HS-5 (cell line): Measurements from ENCODE around the gene GAPDH.
"Not testable (repeated sequence)": the region's sequence is repeated elsewhere in the genome, so short reads cannot be mapped to it uniquely, and the experiment has no call there.

Experiments
- DNase-seq: peaks from one replicate; pipeline ENCODE4 v3.0.0-alpha.2; 2012; ENCODE audit warnings: low read depth

The GAPDH gene

DNA sequence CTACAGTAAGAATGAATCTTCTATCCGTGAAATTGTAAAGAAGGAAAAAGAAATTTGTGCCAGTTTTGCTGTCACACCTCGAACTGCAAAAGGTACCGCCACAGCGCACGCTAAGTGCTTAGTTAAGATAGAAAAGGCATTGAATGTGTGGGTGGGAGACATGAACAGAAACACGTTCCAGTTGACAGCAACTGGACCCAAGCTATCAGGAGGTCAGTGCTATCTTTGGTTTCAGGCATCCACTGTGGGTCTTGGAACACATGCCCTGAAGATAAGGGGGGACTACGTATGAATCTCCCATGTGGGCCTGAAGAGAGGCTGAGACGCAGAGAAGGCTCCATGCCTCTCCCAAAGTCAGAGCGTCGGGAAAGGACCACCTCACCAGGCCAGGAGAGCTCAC, 11.7 kb downstream of the GAPDH start:
- DNase-seq, result no peak

DNA sequence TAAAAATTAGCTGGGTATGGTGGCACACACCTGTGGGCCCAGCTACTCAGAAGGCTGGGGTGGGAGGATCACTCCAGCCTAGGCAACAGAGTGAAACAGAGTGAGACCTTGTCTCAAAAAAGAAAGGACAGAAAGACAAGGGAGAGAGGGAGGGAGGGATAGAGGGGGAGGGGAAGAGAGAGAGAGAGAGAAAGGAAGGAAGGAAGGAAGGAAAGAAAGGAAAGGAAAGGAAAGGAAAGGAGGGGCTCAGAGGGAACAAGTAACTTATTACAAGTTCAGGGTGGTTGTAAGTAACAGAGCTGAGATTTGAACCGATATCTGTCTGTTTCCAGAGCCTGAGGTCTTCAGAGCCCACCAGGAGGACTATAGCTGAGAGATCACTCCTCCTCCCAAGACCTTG, 13.2 kb downstream of the GAPDH start:
- no peak for DNase-seq

DNA sequence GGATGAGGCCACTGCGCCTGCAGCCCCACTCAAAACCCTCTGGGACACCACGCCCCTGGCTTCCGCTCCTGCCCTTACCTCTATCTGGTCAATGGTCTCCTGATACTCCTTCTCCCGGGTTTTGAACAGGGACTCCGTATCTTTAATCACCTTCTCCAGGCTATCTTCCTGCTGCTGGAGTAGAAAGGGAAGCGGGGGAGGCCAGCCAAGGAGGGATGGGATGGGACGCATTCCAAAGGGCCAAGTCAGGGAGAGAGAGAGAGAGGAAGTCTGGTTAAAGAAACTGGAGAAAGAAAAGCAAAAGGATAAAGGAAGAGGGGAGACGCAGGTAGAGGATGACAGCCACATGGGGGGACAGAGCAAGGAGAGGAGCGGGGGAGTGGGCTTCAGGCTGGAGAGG, 13.7 kb downstream of the GAPDH start:
- no peak for DNase-seq

DNA sequence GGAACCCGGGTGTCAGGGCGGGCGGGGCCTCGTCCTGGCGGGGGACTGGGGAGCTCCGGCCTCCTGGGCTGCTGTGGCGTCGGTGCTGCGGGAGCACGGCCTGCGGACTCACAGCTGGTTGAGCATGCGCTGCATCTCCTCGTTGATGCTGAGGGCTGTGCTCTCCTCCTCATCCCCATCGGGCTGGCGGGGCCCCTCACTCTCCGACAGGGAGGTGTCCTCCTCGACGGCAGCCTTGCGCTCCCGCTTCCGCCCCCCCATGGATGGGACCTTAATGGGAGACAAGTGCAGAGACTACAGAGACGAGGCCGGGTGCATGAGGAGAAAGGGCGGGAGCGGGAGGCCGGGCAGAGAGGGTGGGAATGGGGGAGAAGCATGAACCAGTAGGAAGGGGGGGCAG, 14.2 kb downstream of the GAPDH start:
- no peak for DNase-seq

DNA sequence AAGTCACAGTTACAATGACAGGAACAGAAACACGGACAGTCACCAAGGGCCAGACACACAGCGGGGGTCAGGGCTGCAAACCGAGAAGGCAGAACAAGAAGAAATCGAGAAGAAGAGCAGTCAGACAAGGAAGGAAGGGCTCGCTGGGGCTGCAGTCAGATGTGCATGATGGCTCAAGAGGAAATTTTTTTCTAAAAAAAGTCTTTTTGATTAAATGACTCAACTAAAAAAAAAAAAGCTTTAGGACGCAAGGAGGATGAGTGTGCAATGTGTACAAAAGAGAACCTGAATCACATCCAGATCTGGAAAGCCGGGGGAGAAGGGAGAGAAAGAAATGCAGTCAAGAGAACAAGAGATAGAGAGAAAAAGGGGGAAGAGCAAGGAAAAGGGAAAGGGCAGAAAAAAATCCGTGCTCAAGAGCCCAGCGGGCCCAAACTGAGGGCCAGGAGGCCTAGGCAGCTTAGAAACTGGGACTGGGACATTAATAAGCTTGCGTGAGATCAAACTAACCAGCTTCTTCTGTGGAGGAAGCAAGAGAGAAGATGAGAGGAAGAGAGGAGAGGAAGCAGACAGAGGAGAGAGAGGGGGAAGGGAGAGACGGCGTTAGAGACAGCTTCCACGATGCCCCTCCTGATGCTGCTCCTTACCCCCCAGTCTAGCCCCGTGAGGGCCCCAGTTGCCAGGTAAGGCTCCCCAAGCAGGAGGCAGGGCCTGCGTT, 14.8 kb downstream of the GAPDH start:
- DNase-seq, result no peak

DNA sequence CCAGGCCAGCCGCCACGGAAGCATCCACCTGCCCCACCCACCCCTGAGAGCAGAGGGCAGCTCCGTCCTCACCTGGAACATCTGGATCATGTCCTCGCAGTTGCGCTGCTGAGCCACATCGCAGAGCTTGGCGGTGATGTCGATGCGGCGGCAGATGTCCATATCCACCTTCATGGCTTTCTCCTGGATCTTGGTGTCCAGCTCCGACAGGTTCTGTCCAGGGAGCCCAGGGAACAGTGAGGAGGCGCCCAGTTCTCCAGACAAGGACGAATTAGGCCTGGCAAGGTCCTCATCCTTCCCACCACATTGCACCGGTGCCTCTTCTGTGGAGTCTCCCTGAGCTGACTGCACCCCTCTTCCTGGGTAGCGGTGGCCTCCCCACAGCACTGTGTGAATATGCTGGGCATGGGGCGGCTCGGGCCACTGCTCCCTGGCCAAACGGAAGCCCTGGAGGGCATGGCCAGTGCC, 15.4 kb downstream of the GAPDH start:
- no peak for DNase-seq

DNA sequence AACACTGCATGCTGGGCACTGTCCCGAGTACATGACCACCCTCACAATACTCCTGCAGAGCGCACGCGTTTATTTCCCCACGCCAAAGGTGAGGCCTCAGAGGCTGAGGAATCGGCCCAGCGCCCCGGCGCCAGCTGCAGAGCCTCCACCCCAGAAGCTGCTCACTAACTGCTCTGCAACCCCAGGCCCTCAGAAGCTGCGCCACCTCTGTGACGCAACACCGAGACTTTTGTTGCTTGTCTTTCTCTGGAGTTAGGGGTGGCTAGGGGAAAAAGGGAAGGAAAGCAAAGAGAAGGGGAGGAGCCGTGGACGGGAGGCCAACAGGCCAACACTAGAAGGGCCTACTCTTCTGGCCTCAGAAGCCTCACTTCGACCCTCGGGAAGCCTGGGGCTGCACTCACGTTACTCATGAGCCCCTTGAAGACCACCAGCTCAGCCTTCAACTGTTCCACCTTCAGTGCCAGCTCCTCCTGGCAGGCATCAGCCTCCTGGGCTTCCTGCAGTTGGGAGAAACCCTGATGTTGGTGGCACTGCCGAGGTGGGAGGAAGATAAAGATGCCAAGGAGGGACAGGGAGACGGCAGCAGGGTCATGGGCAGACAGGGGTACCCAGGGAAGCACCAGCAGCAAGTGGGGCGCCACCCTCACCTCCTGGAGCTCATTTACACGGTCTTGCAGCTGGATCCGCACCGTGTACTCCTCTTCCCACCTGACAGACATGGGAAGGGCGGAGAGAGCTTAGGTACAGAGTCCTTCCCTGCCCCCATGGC, 16.2 kb downstream of the GAPDH start:
- DNase-seq, result no peak

DNA sequence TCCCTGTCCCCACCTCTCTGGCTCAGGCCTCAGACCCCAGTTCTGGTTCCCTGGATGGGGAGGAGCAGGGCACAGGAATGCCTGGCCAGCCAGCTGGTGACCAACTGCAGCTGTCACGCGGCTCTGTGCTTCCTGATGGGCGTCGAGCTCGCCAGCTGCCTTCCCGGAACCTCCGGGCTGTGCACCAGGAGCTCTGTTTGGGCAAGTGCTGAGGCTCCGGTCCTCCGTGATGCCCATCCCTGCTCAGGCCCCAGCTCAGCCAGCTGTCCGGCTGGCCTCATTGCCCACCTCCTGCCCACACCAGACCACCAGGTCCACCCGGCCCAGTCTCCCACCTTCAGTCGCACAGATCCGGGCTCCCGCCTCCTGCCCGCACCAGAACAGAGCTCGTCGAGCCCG, 16.7 kb downstream of the GAPDH start:
- no peak for DNase-seq

DNA sequence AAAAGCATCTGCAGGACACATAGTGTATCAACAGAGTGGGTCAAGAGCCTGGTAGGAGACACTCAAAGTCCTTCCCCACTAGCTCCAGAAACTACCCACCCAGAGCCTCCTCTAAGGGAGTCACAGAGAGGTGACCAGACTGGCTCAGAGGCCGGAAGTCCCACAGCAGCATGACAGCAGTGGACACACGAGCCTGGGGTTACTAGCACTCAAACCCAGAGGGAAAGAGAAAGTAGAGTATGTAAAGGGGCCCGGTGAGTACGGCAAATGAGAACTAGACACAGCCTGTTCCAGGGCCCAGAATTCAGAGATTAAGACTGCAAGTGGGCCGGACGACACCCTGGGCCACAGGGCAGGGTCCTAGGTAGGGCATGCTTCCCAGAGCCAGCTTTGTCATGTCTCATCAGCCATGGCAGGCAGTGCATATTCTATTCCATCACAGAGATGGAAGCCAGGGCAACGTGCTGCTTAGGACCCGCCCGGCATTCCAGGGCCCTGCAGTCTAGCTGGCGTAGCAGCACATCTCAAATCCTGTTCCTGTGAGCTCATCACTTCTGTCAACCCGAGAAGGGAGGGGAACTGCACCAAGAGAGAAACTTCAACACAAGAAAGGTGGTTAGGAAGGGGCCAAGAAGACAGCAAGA, 17.3 kb downstream of the GAPDH start:
- DNase-seq, result no peak

DNA sequence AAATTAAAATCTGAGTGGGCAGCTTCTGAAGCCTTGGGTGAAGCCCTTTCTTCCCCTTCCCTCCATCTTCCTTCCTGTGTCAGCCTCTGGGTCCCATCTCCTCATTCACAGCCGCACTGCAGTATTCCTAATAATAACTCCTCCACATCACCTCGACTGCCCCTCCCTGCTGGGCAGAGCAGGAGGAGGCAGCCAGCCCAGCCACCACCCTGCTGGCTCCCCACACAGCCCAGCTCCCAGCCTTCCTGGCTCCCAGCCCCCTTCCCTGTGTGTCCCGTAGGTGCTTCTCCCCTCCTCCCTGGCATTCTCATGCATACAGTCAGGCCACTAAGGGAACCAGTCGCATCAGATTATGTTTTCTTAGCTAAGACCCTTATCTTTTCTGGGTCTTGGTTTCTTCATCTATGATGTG, 17.8 kb downstream of the GAPDH start:
- DNase-seq, result no peak

DNA sequence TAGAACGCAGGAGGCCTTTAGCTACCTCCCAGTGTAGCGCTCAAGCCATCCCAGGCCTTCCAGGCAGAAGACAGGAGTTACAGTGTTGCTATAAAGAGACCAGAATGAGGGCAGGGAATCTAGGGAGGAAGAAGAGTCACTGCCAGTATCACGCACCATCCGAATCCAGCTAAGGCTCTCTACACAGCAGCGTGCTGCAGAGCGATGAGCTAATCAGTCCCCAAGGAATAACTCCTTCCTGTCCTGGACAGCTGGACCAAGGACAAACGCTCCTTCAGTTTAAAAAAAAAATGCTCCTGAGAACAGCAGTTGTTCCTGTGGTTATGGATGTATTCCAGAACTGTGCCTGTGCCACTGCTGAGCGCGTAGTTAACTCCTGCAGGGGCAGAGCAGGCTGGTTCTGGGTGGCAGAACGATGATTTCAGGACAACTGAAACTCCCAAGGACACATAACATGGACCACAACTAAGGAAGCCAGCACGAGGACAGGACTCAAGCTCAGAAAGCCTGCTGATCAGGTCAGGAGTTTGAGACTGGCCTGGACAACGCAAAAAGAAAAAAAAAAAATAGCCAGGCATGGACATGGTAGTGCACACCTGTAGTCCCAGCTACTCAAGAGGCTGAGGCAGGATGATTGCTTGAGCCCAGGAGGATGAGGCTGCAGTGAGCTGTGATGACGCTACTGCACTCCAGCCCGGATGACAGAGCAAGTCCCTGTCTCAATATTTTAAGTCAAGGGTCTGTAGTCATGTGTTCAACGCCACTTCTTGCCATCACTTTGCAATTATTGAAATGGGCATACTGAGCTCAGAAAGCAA, 18.9 kb downstream of the GAPDH start:
- no peak for DNase-seq

DNA sequence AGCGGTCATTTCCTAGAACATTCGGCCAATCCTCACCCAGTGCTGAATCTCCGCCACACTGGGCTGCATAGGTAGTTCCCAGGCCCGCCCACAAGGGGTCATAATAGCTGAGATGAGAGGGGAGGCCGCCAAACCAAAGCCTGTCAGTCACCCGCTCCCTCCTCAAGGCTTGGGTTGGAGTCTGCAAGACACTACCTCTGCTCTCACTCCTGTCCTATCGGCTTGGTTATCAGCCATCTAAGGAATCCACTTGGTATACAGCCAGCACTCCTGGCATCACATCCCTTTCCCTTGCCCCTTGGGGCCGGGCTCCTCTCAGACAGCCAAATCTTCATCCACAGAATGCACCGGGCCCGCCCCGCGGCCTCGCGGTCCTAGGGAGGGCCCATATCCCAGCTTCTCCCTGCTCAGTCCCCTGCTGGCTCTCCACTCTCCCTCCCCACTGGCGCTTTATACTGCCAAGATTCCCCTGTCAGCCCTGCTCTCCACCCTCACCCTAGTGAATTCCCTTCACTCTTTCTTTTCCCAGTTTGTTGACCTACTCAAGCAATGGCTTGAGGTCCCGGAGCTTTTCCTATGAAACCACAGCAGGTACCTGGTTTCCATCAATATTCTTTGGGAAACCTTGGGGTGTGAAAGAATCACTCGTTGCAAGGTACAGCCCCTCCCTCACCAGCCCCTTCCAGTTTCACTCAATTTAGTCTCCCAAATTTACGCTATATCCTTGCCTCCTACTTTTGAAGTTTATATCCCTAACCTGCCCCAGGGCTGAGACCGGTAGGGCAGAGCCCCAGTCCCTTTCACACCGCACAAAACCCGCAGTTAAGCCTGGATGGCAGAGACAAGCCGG, 20.1 kb downstream of the GAPDH start:
- no peak for DNase-seq

DNA sequence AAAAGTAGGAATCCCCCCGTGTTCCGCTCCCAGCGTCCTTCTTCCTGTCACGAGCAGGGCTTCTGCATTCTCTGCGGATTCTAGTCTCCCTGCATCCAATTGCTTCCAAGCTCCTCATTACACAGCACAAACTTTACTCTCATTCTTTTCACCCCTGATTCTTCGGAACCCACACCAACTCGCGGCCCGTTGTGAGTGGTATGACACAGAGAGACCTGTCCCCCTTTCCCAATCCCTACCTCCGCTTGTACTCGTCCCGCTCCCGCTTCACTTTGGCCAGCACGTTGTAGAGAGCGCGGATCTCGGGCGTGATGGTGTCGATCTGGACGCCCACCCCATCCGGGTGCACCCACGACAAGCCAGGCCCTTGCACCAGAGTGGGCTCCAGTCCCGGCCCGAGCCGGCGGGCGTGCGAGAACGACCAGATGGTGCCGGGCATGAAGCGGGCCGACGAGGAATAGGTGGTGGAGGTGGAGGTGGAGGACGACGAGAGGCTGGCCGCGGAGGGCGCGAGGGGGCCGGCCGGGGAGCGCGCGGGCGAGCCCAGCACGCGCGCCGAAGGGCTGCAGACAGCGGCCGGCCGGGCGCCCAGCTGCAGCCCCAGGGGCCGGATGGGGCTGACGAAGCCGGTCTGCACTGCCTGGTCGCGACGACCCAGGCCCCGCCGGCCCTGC, 20.8 kb downstream of the GAPDH start:
- DNase-seq, result no peak

DNA sequence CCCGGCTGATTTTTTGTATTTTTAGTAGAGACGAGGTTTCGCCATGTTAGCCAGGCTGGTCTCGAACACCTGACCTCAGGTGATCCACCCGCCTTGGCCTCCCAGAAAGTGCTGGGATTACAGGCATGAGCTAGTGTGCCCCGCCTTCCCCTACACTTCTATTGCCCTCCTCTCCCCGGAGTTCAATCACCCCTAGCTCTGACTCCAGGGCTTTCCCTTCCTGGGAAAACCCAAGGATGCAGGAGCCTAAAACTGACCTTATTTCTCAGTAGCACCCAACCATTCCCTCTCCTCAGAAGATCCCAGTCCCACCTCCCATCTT, 22.1 kb downstream of the GAPDH start:
- not testable (repeated sequence) for DNase-seq

DNA sequence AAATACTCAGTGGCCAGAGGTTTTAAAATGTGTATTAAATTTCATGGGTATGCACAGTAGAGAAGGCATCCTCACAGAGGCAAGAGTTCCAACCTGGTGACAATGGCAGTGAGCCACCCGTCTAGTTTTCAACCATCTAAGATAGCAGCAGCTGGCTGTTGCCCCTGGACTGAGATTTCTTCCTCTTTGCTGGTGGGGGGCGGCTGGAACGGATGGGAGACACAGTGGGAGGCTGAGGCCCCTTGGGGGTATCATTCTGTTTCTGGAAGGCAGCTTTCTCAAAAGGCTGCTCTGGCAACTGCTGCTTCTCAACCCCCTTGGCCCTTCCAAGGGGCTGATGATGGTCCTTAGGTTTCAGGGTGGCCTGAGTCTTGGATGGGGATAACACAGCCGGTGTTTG, 22.5 kb downstream of the GAPDH start:
- DNase-seq, result no peak

DNA sequence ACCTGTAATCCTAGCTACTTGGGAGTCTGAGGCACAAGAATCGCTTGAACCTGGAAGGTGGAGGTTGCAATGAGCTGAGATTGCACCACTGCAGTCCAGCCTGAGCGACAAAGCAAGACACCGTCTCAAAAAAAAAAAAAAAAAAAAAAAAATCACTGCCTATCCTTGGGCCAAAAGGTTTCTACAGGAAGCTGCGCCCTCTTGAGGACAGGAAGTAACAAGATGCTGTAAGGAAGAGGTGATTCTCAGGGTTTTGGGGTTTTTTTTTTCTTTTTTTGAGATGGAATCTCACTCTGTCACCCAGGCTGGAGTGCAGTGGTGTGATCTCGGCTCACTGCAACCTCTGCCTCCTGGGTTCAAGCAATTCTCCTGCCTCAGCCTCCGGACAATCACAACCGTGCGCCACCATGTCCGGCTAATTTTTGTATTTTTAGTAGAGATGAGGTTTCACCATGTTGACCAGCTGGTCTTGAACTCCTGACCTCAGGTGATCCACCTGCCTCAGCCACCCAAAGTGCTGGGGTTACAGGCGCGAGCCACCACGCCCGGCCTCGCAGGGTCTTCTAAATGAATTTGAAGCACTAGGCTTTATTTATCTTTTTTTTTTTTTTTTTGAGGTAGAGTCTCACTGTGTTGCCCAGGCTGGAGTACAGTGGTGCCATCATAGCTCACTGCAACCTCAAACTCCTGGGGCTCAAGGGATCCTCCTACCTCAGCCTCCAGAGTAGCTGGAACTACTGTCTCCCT, 23.9 kb downstream of the GAPDH start:
- DNase-seq, result not testable (repeated sequence)

DNA sequence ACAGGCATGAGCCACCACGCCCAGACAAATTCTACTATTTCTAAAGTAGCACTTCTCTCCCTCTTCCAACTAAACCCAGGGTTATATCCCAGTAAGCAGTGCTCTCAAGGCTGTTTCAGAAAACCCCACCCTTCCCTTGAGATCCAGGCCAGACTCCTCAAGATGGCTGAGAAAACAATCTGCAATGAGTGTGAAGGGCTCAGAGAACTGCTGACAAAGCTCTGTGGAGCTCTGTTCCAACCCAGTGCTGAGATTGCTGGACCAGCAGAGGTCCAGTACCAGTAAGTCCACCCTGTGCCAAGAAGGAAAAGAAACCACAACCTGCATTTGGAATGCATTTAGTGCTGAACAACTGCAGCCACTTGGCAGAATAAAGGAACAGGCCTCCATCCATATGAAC, 25.2 kb downstream of the GAPDH start:
- no peak for DNase-seq

DNA sequence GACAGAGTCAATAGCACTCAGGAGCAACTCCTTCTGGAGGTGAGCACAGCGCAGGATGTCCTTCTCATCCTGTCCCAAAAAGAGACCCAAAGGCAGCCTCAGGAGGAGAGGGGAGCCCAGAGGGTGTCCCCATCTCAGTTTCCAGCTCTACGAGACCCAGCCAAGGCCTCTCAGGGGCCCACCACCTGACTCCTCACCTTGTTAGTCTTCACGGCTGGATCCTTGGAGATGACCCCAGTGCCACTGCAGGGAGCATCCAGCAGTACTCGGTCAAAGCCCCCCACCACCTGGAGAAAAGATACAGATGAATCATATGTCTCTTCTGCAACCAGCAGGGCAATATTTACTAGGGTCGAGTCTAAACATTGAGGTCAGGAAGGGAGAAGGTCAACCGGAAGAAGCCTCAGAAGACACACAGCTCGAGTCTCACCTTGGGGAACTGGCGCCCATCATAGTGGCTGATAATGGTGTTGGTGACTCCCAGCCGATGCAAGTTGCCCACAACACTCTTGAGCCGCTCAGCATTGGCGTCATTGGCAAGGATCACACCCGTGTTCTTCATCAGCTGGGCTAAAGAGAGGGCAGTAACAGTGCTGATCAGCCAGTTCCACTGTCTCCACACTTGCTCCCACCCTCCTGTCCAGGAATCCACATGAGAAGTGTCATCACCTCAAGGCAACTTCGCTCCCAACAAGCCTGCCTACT, 26.3 kb downstream of the GAPDH start:
- no peak for DNase-seq

DNA sequence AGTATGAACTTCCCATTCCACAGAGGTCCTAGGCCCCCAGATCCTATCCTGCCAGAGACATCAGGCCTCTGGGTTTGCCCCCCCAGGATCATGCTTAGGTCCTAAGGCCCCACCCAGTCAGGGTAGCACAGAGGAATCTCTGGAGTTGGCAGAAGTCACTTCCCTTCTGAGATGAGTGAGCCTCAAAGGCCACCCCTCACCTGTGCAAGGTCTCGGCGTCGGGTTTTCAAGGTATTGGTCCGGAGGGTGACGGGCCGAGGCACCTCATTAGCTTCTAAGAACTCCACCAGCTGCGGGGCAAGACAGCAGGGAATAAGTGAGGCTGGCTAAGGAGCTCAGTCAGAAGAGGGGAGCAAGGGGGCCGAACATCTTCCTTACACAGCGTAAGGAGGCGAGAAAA, 28.6 kb downstream of the GAPDH start:
- DNase-seq, result no peak
